ENCODE results near the gene INSR.

The INSR gene

GRCh38 chr19:7266832-7267231 lies 27.4 kb downstream of the INSR start:
- H3K9ac ChIP-seq (ENCODE audit: low read depth, low read length) = no peak overlapping the region
- no peak overlapping the region for H3K27ac ChIP-seq (ENCODE audit: low read depth, low read length)
- H3K4me1 ChIP-seq (ENCODE audit: insufficient read depth, low read length) = no peaks in the 10 kb centered on the region
- no peak overlapping the region for H3K4me3 ChIP-seq (ENCODE audit: low read length)
- H3K36me3 ChIP-seq (ENCODE audit: insufficient read depth, low read length) = peaks cover 11% of the 10 kb centered on the region
- no peaks in the 10 kb centered on the region for H3K9me3 ChIP-seq (ENCODE audit: insufficient read depth, low read depth, low read length)
- WGBS = 91% methylated on average over 6 of the region's 7 CpGs
- H3K27me3 ChIP-seq (ENCODE audit: insufficient read depth, low read length) = no peaks in the 10 kb centered on the region

GRCh38 chr19:7265963-7266362 lies 28.3 kb downstream of the INSR start:
- H3K4me3 ChIP-seq (ENCODE audit: low read length) = no peak overlapping the region
- no peak overlapping the region for H3K27ac ChIP-seq (ENCODE audit: low read depth, low read length)
- no peak overlapping the region for H3K9ac ChIP-seq (ENCODE audit: low read depth, low read length)
- H3K4me1 ChIP-seq (ENCODE audit: insufficient read depth, low read length) = no peaks in the 10 kb centered on the region
- H3K36me3 ChIP-seq (ENCODE audit: insufficient read depth, low read length) = peaks cover 11% of the 10 kb centered on the region
- 96% methylated on average over 5 of the region's 5 CpGs for WGBS
- no peaks in the 10 kb centered on the region for H3K27me3 ChIP-seq (ENCODE audit: insufficient read depth, low read length)
- H3K9me3 ChIP-seq (ENCODE audit: insufficient read depth, low read depth, low read length) = no peaks in the 10 kb centered on the region

GRCh38 chr19:7264858-7265257 lies 29.4 kb downstream of the INSR start:
- no peaks in the 10 kb centered on the region for H3K4me1 ChIP-seq (ENCODE audit: insufficient read depth, low read length)
- no peak overlapping the region for H3K4me3 ChIP-seq (ENCODE audit: low read length)
- no peak overlapping the region for H3K9ac ChIP-seq (ENCODE audit: low read depth, low read length)
- H3K27me3 ChIP-seq (ENCODE audit: insufficient read depth, low read length) = no peaks in the 10 kb centered on the region
- no peaks in the 10 kb centered on the region for H3K9me3 ChIP-seq (ENCODE audit: insufficient read depth, low read depth, low read length)
- 91% methylated on average over 4 of the region's 4 CpGs for WGBS
- H3K36me3 ChIP-seq (ENCODE audit: insufficient read depth, low read length) = peaks cover 11% of the 10 kb centered on the region
- no peak overlapping the region for H3K27ac ChIP-seq (ENCODE audit: low read depth, low read length)

GRCh38 chr19:7263521-7263920 lies 30.7 kb downstream of the INSR start:
- Histone ChIP-seq H3K27me3 (ENCODE audit: insufficient read depth, low read length) (no peaks in the 10 kb centered on the region), H3K9me3 (ENCODE audit: insufficient read depth, low read depth, low read length) (no peaks in the 10 kb centered on the region), H3K9ac (ENCODE audit: low read depth, low read length) (no peak overlapping the region), H3K4me3 (ENCODE audit: low read length) (no peak overlapping the region), H3K27ac (ENCODE audit: low read depth, low read length) (no peak overlapping the region; the same call in 1 of the 2 replicates), H3K36me3 (ENCODE audit: insufficient read depth, low read length) (peaks cover 11% of the 10 kb centered on the region), H3K4me1 (ENCODE audit: insufficient read depth, low read length) (no peaks in the 10 kb centered on the region)
- WGBS = 87% methylated on average over 5 of the region's 5 CpGs

DNA sequence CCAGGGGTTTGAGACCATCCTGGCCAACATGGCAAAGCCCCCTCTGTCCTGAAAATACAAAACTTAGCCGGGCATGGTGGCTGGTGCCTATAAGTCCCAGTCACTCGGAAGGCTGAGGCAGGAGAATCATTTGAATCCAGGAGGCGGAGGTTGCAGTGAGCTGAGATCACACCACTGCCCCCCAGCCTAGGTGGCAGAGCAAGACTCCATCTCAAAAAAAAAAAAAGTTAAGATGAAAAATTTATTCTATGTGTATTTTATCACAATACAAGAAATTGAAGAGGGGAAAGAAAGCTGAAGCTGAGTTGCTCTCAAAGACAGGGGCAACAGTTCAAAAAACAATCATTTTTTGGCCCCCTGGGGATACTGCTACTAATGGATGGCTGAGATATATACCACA lies 31.1 kb downstream of the INSR start:
- Histone ChIP-seq H3K27me3 (ENCODE audit: insufficient read depth, low read length) (no peaks in the 10 kb centered on the region), H3K4me3 (ENCODE audit: low read length) (no peak overlapping the region), H3K9me3 (ENCODE audit: insufficient read depth, low read depth, low read length) (no peaks in the 10 kb centered on the region), H3K36me3 (ENCODE audit: insufficient read depth, low read length) (peaks cover 11% of the 10 kb centered on the region), H3K27ac (ENCODE audit: low read depth, low read length) (no peak overlapping the region), H3K4me1 (ENCODE audit: insufficient read depth, low read length) (no peaks in the 10 kb centered on the region), H3K9ac (ENCODE audit: low read depth, low read length) (no peak overlapping the region)
- WGBS = 94% methylated on average over 3 of the region's 3 CpGs

DNA sequence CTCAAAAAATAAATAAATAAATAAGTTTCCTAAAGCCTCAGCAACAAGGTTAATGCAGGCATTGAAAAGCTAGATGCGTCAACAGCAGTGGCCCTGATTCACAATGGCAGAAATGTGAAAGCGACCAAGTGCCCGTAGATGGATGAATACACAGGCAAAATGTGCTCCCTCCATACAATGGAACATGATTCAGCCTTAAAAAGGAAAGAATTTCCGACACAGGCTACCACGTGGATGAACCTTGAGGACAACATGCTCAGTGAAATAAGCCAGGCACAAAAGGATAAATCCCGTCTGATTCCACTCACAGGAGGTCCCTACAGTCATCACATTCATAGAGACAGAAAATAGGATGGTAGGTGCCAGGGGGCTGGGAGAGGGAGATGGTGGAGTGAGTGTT lies 31.7 kb downstream of the INSR start:
- no peaks in the 10 kb centered on the region for H3K27me3 ChIP-seq (ENCODE audit: insufficient read depth, low read length)
- whole genome bisulfite sequencing = 93% methylated on average over 6 of the region's 6 CpGs
- H3K4me3 ChIP-seq (ENCODE audit: low read length) = no peak overlapping the region
- H3K4me1 ChIP-seq (ENCODE audit: insufficient read depth, low read length) = no peaks in the 10 kb centered on the region
- no peak overlapping the region for H3K27ac ChIP-seq (ENCODE audit: low read depth, low read length)
- no peaks in the 10 kb centered on the region for H3K9me3 ChIP-seq (ENCODE audit: insufficient read depth, low read depth, low read length)
- peaks cover 9% of the 10 kb centered on the region for H3K36me3 ChIP-seq (ENCODE audit: insufficient read depth, low read length)
- H3K9ac ChIP-seq (ENCODE audit: low read depth, low read length) = no peak overlapping the region

DNA sequence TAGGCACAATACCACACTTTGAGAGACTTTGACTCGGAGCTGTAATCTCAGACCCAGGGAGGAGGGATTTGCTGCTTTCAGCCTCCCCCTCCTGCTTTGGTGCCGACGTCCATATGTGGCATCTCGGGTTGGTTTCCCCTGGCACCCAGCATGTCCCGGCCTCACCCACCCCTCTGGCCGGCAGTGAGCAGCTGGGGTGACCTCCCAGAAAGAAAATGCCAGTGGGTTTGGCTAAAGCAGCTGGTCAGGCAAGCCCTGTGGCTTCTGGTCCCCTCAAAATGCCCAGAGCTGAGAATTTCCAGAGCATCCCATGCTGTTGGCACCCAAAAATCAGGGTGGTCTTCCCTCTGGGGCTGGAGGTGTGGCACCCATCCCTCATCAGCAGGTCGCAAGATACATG lies 34.1 kb downstream of the INSR start:
- H3K4me1 ChIP-seq (ENCODE audit: insufficient read depth, low read length) = no peaks in the 10 kb centered on the region
- H3K27me3 ChIP-seq (ENCODE audit: insufficient read depth, low read length) = no peaks in the 10 kb centered on the region
- no peak overlapping the region for H3K27ac ChIP-seq (ENCODE audit: low read depth, low read length)
- WGBS = 92% methylated on average over 7 of the region's 7 CpGs
- H3K9ac ChIP-seq (ENCODE audit: low read depth, low read length) = no peak overlapping the region
- H3K4me3 ChIP-seq (ENCODE audit: low read length) = no peak overlapping the region
- no peaks in the 10 kb centered on the region for H3K9me3 ChIP-seq (ENCODE audit: insufficient read depth, low read depth, low read length)
- H3K36me3 ChIP-seq (ENCODE audit: insufficient read depth, low read length) = no peaks in the 10 kb centered on the region

DNA sequence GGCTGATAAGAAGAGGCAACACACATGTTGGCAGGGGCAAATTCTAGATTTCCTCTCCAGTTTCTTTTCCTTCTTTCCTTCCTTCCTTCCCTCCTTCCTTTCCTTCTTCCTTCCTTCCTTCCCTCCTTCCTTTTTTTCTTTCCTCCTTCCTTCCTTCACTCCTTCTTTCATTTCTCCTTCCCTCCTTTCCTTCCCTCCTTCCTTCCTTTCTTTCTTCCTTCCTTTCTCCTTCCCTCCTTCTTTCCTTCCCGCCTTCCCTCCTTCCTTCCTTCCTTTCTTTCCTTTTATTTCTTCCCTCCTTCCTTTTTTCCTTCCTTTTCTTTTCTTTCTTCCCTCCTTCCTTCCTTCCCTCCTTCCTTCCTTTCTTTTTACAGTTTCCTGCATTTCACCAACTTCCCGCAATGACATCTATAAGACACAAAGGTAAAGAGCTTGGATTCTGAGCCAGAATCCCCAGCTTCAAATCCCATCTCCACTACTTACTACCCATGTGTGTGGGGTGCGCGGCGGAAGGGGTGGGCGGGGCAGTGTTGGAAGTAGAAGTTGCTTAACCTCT lies 35.3 kb downstream of the INSR start:
- Histone ChIP-seq H3K9ac (ENCODE audit: low read depth, low read length) (no peak overlapping the region), H3K9me3 (ENCODE audit: insufficient read depth, low read depth, low read length) (no peaks in the 10 kb centered on the region), H3K4me3 (ENCODE audit: low read length) (no peak overlapping the region), H3K4me1 (ENCODE audit: insufficient read depth, low read length) (no peaks in the 10 kb centered on the region), H3K27me3 (ENCODE audit: insufficient read depth, low read length) (no peaks in the 10 kb centered on the region), H3K36me3 (ENCODE audit: insufficient read depth, low read length) (no peaks in the 10 kb centered on the region), H3K27ac (ENCODE audit: low read depth, low read length) (no peak overlapping the region)
- 93% methylated on average over 2 of the region's 6 CpGs for WGBS

- Histone ChIP-seq H3K9me3 (ENCODE audit: insufficient read depth, low read depth, low read length) (no peaks in the 10 kb centered on the region), H3K4me1 (ENCODE audit: insufficient read depth, low read length) (no peaks in the 10 kb centered on the region), H3K27ac (ENCODE audit: low read depth, low read length) (no peak overlapping the region), H3K36me3 (ENCODE audit: insufficient read depth, low read length) (no peaks in the 10 kb centered on the region), H3K27me3 (ENCODE audit: insufficient read depth, low read length) (no peaks in the 10 kb centered on the region), H3K4me3 (ENCODE audit: low read length) (no peak overlapping the region), H3K9ac (ENCODE audit: low read depth, low read length) (no peak overlapping the region)
- WGBS = 93% methylated on average over 10 of the region's 10 CpGs
These were observed 36.0 kb downstream of the INSR start for GRCh38 chr19:7258041-7258839.

- WGBS = 90% methylated on average over 13 of the region's 17 CpGs
- Histone ChIP-seq H3K4me1 (ENCODE audit: insufficient read depth, low read length) (no peaks in the 10 kb centered on the region), H3K9me3 (ENCODE audit: insufficient read depth, low read depth, low read length) (no peaks in the 10 kb centered on the region), H3K4me3 (ENCODE audit: low read length) (no peak overlapping the region), H3K27ac (ENCODE audit: low read depth, low read length) (no peak overlapping the region), H3K27me3 (ENCODE audit: insufficient read depth, low read length) (no peaks in the 10 kb centered on the region), H3K36me3 (ENCODE audit: insufficient read depth, low read length) (no peaks in the 10 kb centered on the region), H3K9ac (ENCODE audit: low read depth, low read length) (no peak overlapping the region)
These were observed 36.8 kb downstream of the INSR start for GRCh38 chr19:7257148-7258040.

DNA sequence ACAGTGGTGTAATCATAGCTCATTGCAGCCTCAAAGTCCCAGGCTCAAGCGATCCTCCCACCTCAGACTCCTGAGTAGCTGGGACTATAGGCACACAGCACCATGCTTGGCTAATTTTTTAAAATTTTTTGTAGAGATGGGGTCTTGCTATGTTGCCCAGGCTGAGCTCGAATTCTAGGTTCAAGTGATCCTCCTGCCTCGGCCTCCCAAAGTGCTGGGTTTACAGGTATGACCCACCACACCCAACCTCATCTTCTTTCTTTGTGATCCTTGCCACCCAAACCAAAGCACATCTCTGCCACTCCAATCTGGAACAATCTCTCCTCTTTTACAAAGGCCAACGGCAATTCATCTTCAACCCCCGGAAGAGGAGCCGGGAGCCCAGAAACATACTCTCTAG lies 38.6 kb downstream of the INSR start:
- H3K4me1 ChIP-seq (ENCODE audit: insufficient read depth, low read length) = no peaks in the 10 kb centered on the region
- H3K4me3 ChIP-seq (ENCODE audit: low read length) = no peak overlapping the region
- no peaks in the 10 kb centered on the region for H3K9me3 ChIP-seq (ENCODE audit: insufficient read depth, low read depth, low read length)
- no peaks in the 10 kb centered on the region for H3K27me3 ChIP-seq (ENCODE audit: insufficient read depth, low read length)
- H3K27ac ChIP-seq (ENCODE audit: low read depth, low read length) = no peak overlapping the region
- H3K36me3 ChIP-seq (ENCODE audit: insufficient read depth, low read length) = no peaks in the 10 kb centered on the region
- H3K9ac ChIP-seq (ENCODE audit: low read depth, low read length) = no peak overlapping the region
- 91% methylated on average over 6 of the region's 6 CpGs for WGBS

Data from HUES64 (cell line).